Measurements from ENCODE around the gene GPA33.

- no peak for TF ChIP-seq CTCF (IDR thresholded peaks at IDR 0.05)
- TF ChIP-seq EHMT2 (IDR thresholded peaks at IDR 0.05; ENCODE audit: low read depth), result no peak
- TF ChIP-seq JUN (IDR thresholded peaks at IDR 0.05), result no peak
- no peak for TF ChIP-seq PBX3 (IDR thresholded peaks at IDR 0.05)
- TF ChIP-seq CHD4 (IDR thresholded peaks at IDR 0.05; ENCODE audit: borderline replicate concordance), result no peak
- TF ChIP-seq EP300 (IDR thresholded peaks at IDR 0.05), result no peak
Measured at GRCh38 chr1:167013108-167013929, 76.9 kb downstream of the GPA33 start.
